GM12801 (cell line): Measurements from ENCODE around the gene IGF2.

Experiments used
- CTCF ChIP-seq: IDR thresholded peaks from one replicate; pipeline ENCODE4 v1.5.1; 2011; ENCODE audit warnings: control low read depth; ENCODE audit not compliant: insufficient read length; ENCODE audit errors: extremely low read depth

The IGF2 gene

GRCh38 chr11:2133241-2134021 lies 5.8 kb downstream of the IGF2 start:
- no peak for TF ChIP-seq CTCF

- no peak for TF ChIP-seq CTCF
Measured at GRCh38 chr11:2132874-2133240, 6.3 kb downstream of the IGF2 start.

- no peak for TF ChIP-seq CTCF
Measured at GRCh38 chr11:2132246-2132645, 6.9 kb downstream of the IGF2 start.

GRCh38 chr11:2131371-2132236 lies 7.6 kb downstream of the IGF2 start:
- no peak for TF ChIP-seq CTCF

GRCh38 chr11:2130881-2131352 lies 8.3 kb downstream of the IGF2 start:
- TF ChIP-seq CTCF = no peak

GRCh38 chr11:2129699-2130366 lies 9.4 kb downstream of the IGF2 start:
- no peak for TF ChIP-seq CTCF

- TF ChIP-seq CTCF = no peak
Measured at GRCh38 chr11:2129308-2129698, 9.9 kb downstream of the IGF2 start.
